T-helper 2 cell treated with Interferon-gamma antibody and Interleukin-4, amounts not matched to agents 5 μg/mL and 100 μg/mL, for 36 hours (primary cell): Measurements from ENCODE around the gene UNC5B.

ENCODE experiments used
- DNase-seq: peaks from one replicate; pipeline ENCODE4 v3.0.0; 2021; ENCODE audit warnings: low spot score
- H3K27ac Mint-ChIP-seq: one replicate; pipeline ENCODE4 v1.8.0; 2021; ENCODE audit warnings: mild to moderate bottlenecking, mixed read lengths
- H3K27me3 Mint-ChIP-seq: one replicate; pipeline ENCODE4 v1.8.0; 2021; ENCODE audit warnings: low read depth, mixed read lengths
- H3K36me3 Mint-ChIP-seq: one replicate; pipeline ENCODE4 v1.8.0; 2021; ENCODE audit warnings: low read depth, mixed read lengths
- H3K4me1 Mint-ChIP-seq: one replicate; pipeline ENCODE4 v1.8.0; 2021; ENCODE audit warnings: low read depth, mixed read lengths
- H3K4me3 Mint-ChIP-seq: one replicate; pipeline ENCODE4 v1.8.0; 2022; ENCODE audit warnings: mild to moderate bottlenecking, moderate library complexity, mixed read lengths
- H3K9me3 Mint-ChIP-seq: one replicate; pipeline ENCODE4 v1.8.0; 2021; ENCODE audit warnings: mixed read lengths

The UNC5B gene

GRCh38 chr10:71254834-71255549, 42.6 kb downstream of the UNC5B start:
- Mint-ChIP-seq H3K27me3 (no peaks in the 10 kb centered on the region), H3K4me3 (no peak overlapping the region), H3K4me1 (no peaks in the 10 kb centered on the region), H3K27ac (no peak overlapping the region), H3K36me3 (no peaks in the 10 kb centered on the region), H3K9me3 (no peaks in the 10 kb centered on the region)
- no peak for DNase-seq

- H3K27me3 Mint-ChIP-seq: no peaks in the 10 kb centered on the region
- no peaks in the 10 kb centered on the region for H3K9me3 Mint-ChIP-seq
- no peak overlapping the region for H3K27ac Mint-ChIP-seq
- DNase-seq: no peak
- H3K4me1 Mint-ChIP-seq: no peaks in the 10 kb centered on the region
- no peaks in the 10 kb centered on the region for H3K36me3 Mint-ChIP-seq
- H3K4me3 Mint-ChIP-seq: no peak overlapping the region
These were observed 43.1 kb downstream of the UNC5B start for GRCh38 chr10:71255550-71255807.

GRCh38 chr10:71255808-71256660, 43.7 kb downstream of the UNC5B start:
- Mint-ChIP-seq H3K4me3 (no peak overlapping the region), H3K4me1 (no peaks in the 10 kb centered on the region), H3K36me3 (no peaks in the 10 kb centered on the region), H3K27ac (no peak overlapping the region), H3K27me3 (no peaks in the 10 kb centered on the region), H3K9me3 (no peaks in the 10 kb centered on the region)
- DNase-seq: no peak

- no peak overlapping the region for H3K27ac Mint-ChIP-seq
- no peaks in the 10 kb centered on the region for H3K4me1 Mint-ChIP-seq
- no peak overlapping the region for H3K4me3 Mint-ChIP-seq
- no peaks in the 10 kb centered on the region for H3K36me3 Mint-ChIP-seq
- H3K27me3 Mint-ChIP-seq: no peaks in the 10 kb centered on the region
- no peak for DNase-seq
- H3K9me3 Mint-ChIP-seq: no peaks in the 10 kb centered on the region
These were observed 44.4 kb downstream of the UNC5B start for GRCh38 chr10:71256661-71257318.

- Mint-ChIP-seq H3K36me3 (no peaks in the 10 kb centered on the region), H3K4me1 (no peaks in the 10 kb centered on the region)
These were observed 45.1 kb downstream of the UNC5B start for GRCh38 chr10:71257319-71257997.

DNA sequence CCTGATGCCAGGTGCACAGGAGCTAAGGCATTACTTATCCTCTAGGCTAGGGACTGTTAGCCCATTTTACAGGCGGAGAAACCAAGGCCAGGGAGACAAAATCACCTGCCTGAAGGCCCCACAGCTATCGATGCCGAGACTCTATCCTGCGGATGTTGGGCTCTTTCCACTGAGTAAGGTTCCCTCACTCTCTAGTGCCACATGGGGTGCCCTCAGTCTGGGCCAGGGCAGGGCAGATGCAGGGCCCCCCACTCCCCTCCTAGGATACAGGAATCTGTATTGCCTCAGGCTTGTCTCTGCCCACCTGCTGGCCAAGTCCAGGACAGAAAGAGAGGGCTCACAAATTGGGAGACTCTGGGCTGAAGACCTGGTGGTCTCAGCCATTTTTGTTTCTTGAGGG, 45.7 kb downstream of the UNC5B start:
- Mint-ChIP-seq H3K27ac (no peak overlapping the region), H3K27me3 (no peaks in the 10 kb centered on the region), H3K4me1 (no peaks in the 10 kb centered on the region), H3K4me3 (no peak overlapping the region), H3K9me3 (no peaks in the 10 kb centered on the region), H3K36me3 (no peaks in the 10 kb centered on the region)
- no peak for DNase-seq

More at GRCh38 chr10:71257319-71257997, 45.1 kb downstream of the UNC5B start:
- no peak for DNase-seq
- no peaks in the 10 kb centered on the region for H3K9me3 Mint-ChIP-seq
- no peak overlapping the region for H3K27ac Mint-ChIP-seq
- H3K4me3 Mint-ChIP-seq: no peak overlapping the region
- no peaks in the 10 kb centered on the region for H3K27me3 Mint-ChIP-seq

DNA sequence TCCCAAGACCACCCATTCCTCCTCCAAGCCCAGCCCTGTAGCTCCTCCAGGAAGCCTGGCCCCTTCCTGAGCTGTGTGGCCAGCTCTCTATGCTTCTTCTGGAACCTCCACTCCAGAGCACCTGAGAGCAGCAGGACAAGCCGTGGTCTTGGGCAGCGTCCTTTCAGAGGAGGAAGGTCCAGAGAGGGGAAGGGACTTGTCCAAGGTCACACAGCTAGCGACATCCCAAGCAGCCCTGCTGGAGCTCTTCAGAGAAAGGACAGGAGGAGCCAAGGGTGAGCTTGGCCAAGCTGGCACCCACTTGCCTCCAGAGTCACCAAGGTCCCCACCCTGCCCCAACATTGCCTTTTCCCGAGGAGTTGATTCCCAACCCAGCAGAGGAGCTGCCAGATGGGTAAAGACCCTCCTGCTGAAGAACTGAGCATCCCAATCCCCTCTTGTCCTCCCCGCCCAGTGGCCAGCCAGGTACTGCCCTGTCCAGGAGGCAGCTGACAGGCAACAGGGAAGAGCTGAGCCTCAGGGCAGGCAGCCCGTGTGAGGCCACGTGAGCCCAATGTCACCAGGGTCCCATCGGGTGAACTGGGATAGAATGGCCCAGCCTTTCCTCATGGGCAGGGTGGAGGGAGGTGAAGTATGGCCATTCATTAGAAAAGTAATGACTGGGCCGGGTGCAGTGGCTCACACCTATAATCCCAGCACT, 46.2 kb downstream of the UNC5B start:
- Mint-ChIP-seq H3K27me3 (no peaks in the 10 kb centered on the region), H3K4me3 (no peak overlapping the region), H3K4me1 (no peaks in the 10 kb centered on the region), H3K9me3 (no peaks in the 10 kb centered on the region), H3K36me3 (no peaks in the 10 kb centered on the region), H3K27ac (no peak overlapping the region)
- no peak for DNase-seq

DNA sequence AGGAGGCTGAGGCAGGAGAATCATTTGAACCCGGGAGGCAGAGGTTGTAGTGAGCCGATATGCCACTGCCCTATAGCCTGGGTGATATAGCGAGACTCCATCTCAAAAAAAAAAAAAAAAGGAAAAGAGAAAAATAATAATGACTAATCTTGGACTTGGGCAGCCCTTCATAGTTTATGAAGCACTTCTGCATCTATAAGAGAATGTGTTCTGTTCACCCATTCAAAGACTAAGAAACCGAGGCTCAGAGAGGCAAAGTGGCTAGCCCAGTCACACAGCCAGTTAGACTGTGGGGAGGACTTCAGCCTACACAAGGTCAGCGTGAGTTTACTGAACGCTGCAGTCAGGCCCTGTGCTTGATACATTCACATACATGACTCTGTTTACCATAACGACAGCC, 46.9 kb downstream of the UNC5B start:
- H3K27me3 Mint-ChIP-seq: no peaks in the 10 kb centered on the region
- no peak for DNase-seq
- H3K36me3 Mint-ChIP-seq: no peaks in the 10 kb centered on the region
- no peak overlapping the region for H3K27ac Mint-ChIP-seq
- no peak overlapping the region for H3K4me3 Mint-ChIP-seq
- H3K9me3 Mint-ChIP-seq: no peaks in the 10 kb centered on the region
- no peaks in the 10 kb centered on the region for H3K4me1 Mint-ChIP-seq

DNA sequence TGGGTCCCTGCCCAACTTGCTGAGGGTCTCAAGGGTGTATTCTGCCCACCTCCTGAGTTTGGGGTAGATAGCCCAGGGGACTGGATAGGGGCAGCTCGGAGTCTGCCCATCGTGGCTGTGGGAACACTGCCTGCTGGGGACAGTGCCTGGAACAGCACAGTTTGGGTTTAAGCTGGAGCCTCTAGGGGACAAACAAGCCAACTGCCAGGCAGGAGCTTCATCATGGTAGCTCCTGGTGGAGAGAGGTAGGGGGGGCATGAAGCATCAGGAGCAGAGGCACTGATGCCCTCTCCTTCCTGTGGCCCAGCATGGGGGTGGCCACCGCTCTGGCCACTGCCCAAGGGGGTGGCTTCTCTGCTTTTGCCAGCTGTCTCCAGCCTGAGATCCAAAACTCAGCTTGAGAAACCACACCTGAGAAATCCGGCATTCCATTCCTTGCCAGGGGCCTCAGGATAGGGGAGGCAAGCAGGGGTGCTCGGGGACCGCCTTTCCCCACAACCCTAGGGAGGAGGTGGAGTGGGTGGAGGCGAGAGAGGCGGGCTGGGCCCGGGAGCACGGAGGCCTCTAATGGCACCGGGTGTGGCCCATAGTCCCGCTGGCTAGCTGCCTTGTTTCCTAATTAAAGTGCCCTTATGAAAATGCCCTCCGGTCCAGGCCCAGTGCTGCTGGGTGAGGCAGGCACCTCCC, 47.6 kb downstream of the UNC5B start:
- Mint-ChIP-seq H3K36me3 (no peaks in the 10 kb centered on the region), H3K27ac (no peak overlapping the region), H3K9me3 (no peaks in the 10 kb centered on the region), H3K27me3 (no peaks in the 10 kb centered on the region), H3K4me1 (no peaks in the 10 kb centered on the region), H3K4me3 (no peak overlapping the region)
- DNase-seq: no peak

DNA sequence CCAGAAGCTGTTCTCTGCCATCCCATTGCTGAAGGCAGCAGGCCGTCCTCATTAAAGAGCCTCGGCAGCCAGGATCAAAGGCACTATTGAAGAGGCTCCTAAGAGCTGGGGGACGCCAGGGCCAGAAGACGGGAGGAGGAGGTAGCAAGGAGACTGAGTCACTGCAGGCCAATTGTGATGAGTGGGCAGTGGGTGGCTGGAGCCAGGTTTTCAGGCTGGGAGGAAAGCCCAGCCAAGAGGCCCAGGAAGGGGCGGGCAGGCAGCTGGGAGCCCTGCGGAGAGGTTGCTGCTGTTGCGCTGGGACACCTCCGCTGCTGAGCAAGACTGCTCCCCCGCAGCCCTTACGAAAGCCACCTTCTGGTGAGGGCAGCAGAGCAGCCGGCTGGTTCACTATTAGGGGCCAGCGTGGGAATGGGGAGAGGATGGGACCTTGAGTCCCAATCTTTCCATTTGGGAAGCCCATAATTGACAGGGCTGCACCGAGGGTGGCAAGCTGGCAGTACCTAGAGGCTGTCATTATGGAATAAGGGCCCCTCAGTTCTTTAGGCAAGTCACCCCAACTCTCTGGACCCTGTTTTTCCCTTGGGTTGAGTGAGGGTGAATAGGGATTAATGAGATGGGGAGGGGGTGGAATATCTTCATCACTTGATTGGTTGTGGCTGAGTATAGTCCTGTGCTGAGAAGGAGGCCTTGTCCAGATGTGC, 48.4 kb downstream of the UNC5B start:
- Mint-ChIP-seq H3K27ac (no peak overlapping the region), H3K36me3 (no peaks in the 10 kb centered on the region), H3K4me3 (no peak overlapping the region), H3K9me3 (no peaks in the 10 kb centered on the region), H3K27me3 (no peaks in the 10 kb centered on the region), H3K4me1 (no peaks in the 10 kb centered on the region)
- DNase-seq: no peak

GRCh38 chr10:71262027-71262426, 49.7 kb downstream of the UNC5B start:
- H3K4me3 Mint-ChIP-seq: no peak overlapping the region
- H3K27ac Mint-ChIP-seq: no peak overlapping the region
- no peaks in the 10 kb centered on the region for H3K9me3 Mint-ChIP-seq
- no peak for DNase-seq
- H3K27me3 Mint-ChIP-seq: no peaks in the 10 kb centered on the region
- no peaks in the 10 kb centered on the region for H3K4me1 Mint-ChIP-seq
- no peaks in the 10 kb centered on the region for H3K36me3 Mint-ChIP-seq

DNA sequence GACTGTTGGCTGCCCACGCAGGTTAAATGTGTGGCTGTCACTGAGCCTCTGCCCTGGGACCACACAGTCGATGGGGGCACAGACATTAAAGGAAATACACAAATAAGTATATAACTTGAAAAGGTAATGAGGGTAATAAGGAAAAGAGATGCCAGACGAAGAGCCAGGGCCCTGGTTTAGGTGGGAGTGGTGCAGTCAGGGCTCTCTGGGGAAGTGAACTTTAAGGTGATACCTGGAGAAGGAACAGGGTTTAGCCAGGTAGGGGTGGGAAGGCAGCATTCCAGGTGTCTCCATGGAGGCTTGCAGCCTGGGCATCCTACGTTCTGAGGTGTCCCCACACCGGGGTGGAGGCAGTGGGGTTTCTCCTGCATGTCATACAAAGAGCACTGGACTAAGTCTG, 50.4 kb downstream of the UNC5B start:
- no peak overlapping the region for H3K4me3 Mint-ChIP-seq
- DNase-seq: no peak
- no peaks in the 10 kb centered on the region for H3K27me3 Mint-ChIP-seq
- H3K36me3 Mint-ChIP-seq: no peaks in the 10 kb centered on the region
- H3K4me1 Mint-ChIP-seq: no peaks in the 10 kb centered on the region
- no peak overlapping the region for H3K27ac Mint-ChIP-seq
- no peaks in the 10 kb centered on the region for H3K9me3 Mint-ChIP-seq

GRCh38 chr10:71263376-71263775, 51.0 kb downstream of the UNC5B start:
- no peaks in the 10 kb centered on the region for H3K4me1 Mint-ChIP-seq
- no peaks in the 10 kb centered on the region for H3K36me3 Mint-ChIP-seq
- no peak overlapping the region for H3K4me3 Mint-ChIP-seq
- no peak for DNase-seq
- no peak overlapping the region for H3K27ac Mint-ChIP-seq
- no peaks in the 10 kb centered on the region for H3K27me3 Mint-ChIP-seq
- no peaks in the 10 kb centered on the region for H3K9me3 Mint-ChIP-seq
